Measurements from ENCODE around the gene HLF.

HLF gene

GRCh38 chr17:55334285-55334684 lies 69.5 kb downstream of the HLF start:
- DNase-seq = no peak

- DNase-seq = no peak
Observed at GRCh38 chr17:55334881-55335540, 70.3 kb downstream of the HLF start.

GRCh38 chr17:55335625-55336024 lies 70.9 kb downstream of the HLF start:
- no peak for DNase-seq

- DNase-seq = no peak
Observed at GRCh38 chr17:55336426-55336825, 71.7 kb downstream of the HLF start.

GRCh38 chr17:55340176-55340575 lies 75.4 kb downstream of the HLF start:
- DNase-seq = no peak

- DNase-seq = no peak
Observed at GRCh38 chr17:55340686-55341085, 75.9 kb downstream of the HLF start.

GRCh38 chr17:55341432-55341831 lies 76.7 kb downstream of the HLF start:
- DNase-seq = peak; percentile 67

GRCh38 chr17:55342800-55343585 lies 78.2 kb downstream of the HLF start:
- DNase-seq = no peak

- no peak for DNase-seq
Observed at GRCh38 chr17:55343900-55344513, 79.2 kb downstream of the HLF start.

- DNase-seq = peak; percentile 89
Observed at GRCh38 chr17:55344514-55344997, 79.8 kb downstream of the HLF start.

GRCh38 chr17:55345132-55345531 lies 80.4 kb downstream of the HLF start:
- DNase-seq = no peak

- DNase-seq = no peak
Observed at GRCh38 chr17:55346658-55347057, 81.9 kb downstream of the HLF start.

- no peak for DNase-seq
Observed at GRCh38 chr17:55347341-55347740, 82.6 kb downstream of the HLF start.

GRCh38 chr17:55348749-55349354 lies 84.1 kb downstream of the HLF start:
- peak; percentile 50 for DNase-seq

- DNase-seq = no peak
Observed at GRCh38 chr17:55350825-55351205, 86.1 kb downstream of the HLF start.

- no peak for DNase-seq
Observed at GRCh38 chr17:55351226-55351625, 86.5 kb downstream of the HLF start.

- DNase-seq = no peak
Observed at GRCh38 chr17:55354010-55354409, 89.2 kb downstream of the HLF start.

GRCh38 chr17:55354941-55355340 lies 90.2 kb downstream of the HLF start:
- DNase-seq = no peak

GRCh38 chr17:55356434-55357328 lies 91.9 kb downstream of the HLF start:
- peak; percentile 80 for DNase-seq

GRCh38 chr17:55360971-55361370 lies 96.2 kb downstream of the HLF start:
- DNase-seq = no peak

GRCh38 chr17:55363033-55363432 lies 98.3 kb downstream of the HLF start:
- DNase-seq = no peak

- DNase-seq = no peak
Observed at GRCh38 chr17:55366020-55366481, 101.3 kb downstream of the HLF start.

All from activated CD4-positive, alpha-beta T cell treated with anti-CD3 and anti-CD28 coated beads, Interleukin-10, Interleukin-2, amounts not matched to agents 100 ng/mL and 50 ng/mL, durations not matched to agents 16 hours and 8 hours (primary cell).